ENCODE data around the gene MAGI2.

MAGI2 gene

GRCh38 chr7:79329464-79329863 is 124.0 kb downstream of the MAGI2 start:
- no peak overlapping the region for H3K4ac ChIP-seq (ENCODE audit: low read depth in 1 of 2, low read length in 2 of 2)
- H2BK12ac ChIP-seq (ENCODE audit: low read length in 2 of 2): no peak overlapping the region
- H3K4me3 ChIP-seq (ENCODE audit: insufficient read depth in 1 of 2, low read depth in 1 of 2, low read length in 2 of 2): no peak overlapping the region
- no peak overlapping the region for H3K18ac ChIP-seq (ENCODE audit: low read depth in 1 of 2, low read length in 2 of 2)
- no peak overlapping the region for H2AFZ ChIP-seq (ENCODE audit: low read depth, low read length)
- H3K9ac ChIP-seq (ENCODE audit: low read length): no peak overlapping the region
- H4K91ac ChIP-seq (ENCODE audit: low read length): no peak overlapping the region
- no peak overlapping the region for H2BK15ac ChIP-seq (ENCODE audit: low read depth, poor library complexity, severe bottlenecking)
- WGBS: 90% methylated on average over 2 of the region's 4 CpGs
- H3K79me1 ChIP-seq (replicated peaks; ENCODE audit: low read length, poor library complexity, severe bottlenecking): no peaks in the 10 kb centered on the region
- no peak overlapping the region for H3K27ac ChIP-seq (ENCODE audit: low read length, poor library complexity, severe bottlenecking)
- H3K4me2 ChIP-seq (ENCODE audit: low read length, poor library complexity, severe bottlenecking): no peak overlapping the region
- no peak overlapping the region for H3K14ac ChIP-seq (ENCODE audit: low read length in 2 of 2)
- no peak overlapping the region for H3K23ac ChIP-seq (ENCODE audit: low read length in 2 of 2)
- H2BK5ac ChIP-seq (ENCODE audit: low read depth, low read length, poor library complexity, severe bottlenecking): no peak overlapping the region
- no peaks in the 10 kb centered on the region for H3K9me3 ChIP-seq (ENCODE audit: control insufficient read depth, low read length)
- H2AK5ac ChIP-seq (ENCODE audit: low read length, severe bottlenecking): no peak overlapping the region
- no peak for DNase-seq
- H3K4me1 ChIP-seq (ENCODE audit: control insufficient read depth, insufficient read depth, low read depth, low read length): no peaks in the 10 kb centered on the region
- H4K8ac ChIP-seq (ENCODE audit: low read length): no peak overlapping the region
- H3K36me3 ChIP-seq (ENCODE audit: control insufficient read depth in 1 of 2, insufficient read depth in 2 of 2, low read depth in 1 of 2, low read length in 2 of 2): no peaks in the 10 kb centered on the region
- no peak overlapping the region for H2BK120ac ChIP-seq (ENCODE audit: low read depth, low read length)
- H3K27me3 ChIP-seq (ENCODE audit: control insufficient read depth in 1 of 2, insufficient read depth in 1 of 2, low read length in 2 of 2): no peaks in the 10 kb centered on the region

GRCh38 chr7:79320741-79321473 is 132.6 kb downstream of the MAGI2 start:
- Histone ChIP-seq H3K4me1 (ENCODE audit: control insufficient read depth, insufficient read depth, low read depth, low read length) (no peaks in the 10 kb centered on the region), H3K23ac (ENCODE audit: low read length in 2 of 2) (no peak overlapping the region), H3K79me1 (replicated peaks; ENCODE audit: low read length, poor library complexity, severe bottlenecking) (no peaks in the 10 kb centered on the region), H2BK5ac (ENCODE audit: low read depth, low read length, poor library complexity, severe bottlenecking) (no peak overlapping the region), H3K9ac (ENCODE audit: low read length) (no peak overlapping the region), H3K27me3 (ENCODE audit: control insufficient read depth in 1 of 2, insufficient read depth in 1 of 2, low read length in 2 of 2) (no peaks in the 10 kb centered on the region), H3K4me3 (ENCODE audit: insufficient read depth in 1 of 2, low read depth in 1 of 2, low read length in 2 of 2) (no peak overlapping the region), H2BK12ac (ENCODE audit: low read length in 2 of 2) (no peak overlapping the region), H3K4ac (ENCODE audit: low read depth in 1 of 2, low read length in 2 of 2) (no peak overlapping the region), H3K27ac (ENCODE audit: low read length, poor library complexity, severe bottlenecking) (no peak overlapping the region), H2AK5ac (ENCODE audit: low read length, severe bottlenecking) (no peak overlapping the region), H3K14ac (ENCODE audit: low read length in 2 of 2) (no peak overlapping the region), H4K8ac (ENCODE audit: low read length) (no peak overlapping the region), H2BK15ac (ENCODE audit: low read depth, poor library complexity, severe bottlenecking) (no peak overlapping the region), H3K9me3 (ENCODE audit: control insufficient read depth, low read length) (no peaks in the 10 kb centered on the region), H2BK120ac (ENCODE audit: low read depth, low read length) (no peak overlapping the region), H2AFZ (ENCODE audit: low read depth, low read length) (no peak overlapping the region), H4K91ac (ENCODE audit: low read length) (no peak overlapping the region), H3K18ac (ENCODE audit: low read depth in 1 of 2, low read length in 2 of 2) (no peak overlapping the region), H3K4me2 (ENCODE audit: low read length, poor library complexity, severe bottlenecking) (no peak overlapping the region), H3K36me3 (ENCODE audit: control insufficient read depth in 1 of 2, insufficient read depth in 2 of 2, low read depth in 1 of 2, low read length in 2 of 2) (no peaks in the 10 kb centered on the region)
- 0% methylated on average over 1 of the region's 2 CpGs for WGBS
- no peak for DNase-seq

- no peak overlapping the region for H4K91ac ChIP-seq (ENCODE audit: low read length)
- H3K4me2 ChIP-seq (ENCODE audit: low read length, poor library complexity, severe bottlenecking): no peak overlapping the region
- H2BK15ac ChIP-seq (ENCODE audit: low read depth, poor library complexity, severe bottlenecking): no peak overlapping the region
- H3K27ac ChIP-seq (ENCODE audit: low read length, poor library complexity, severe bottlenecking): no peak overlapping the region
- no peak overlapping the region for H3K4ac ChIP-seq (ENCODE audit: low read depth in 1 of 2, low read length in 2 of 2)
- no peak overlapping the region for H2AFZ ChIP-seq (ENCODE audit: low read depth, low read length)
- H2BK120ac ChIP-seq (ENCODE audit: low read depth, low read length): no peak overlapping the region
- no peak overlapping the region for H3K23ac ChIP-seq (ENCODE audit: low read length in 2 of 2)
- H3K14ac ChIP-seq (ENCODE audit: low read length in 2 of 2): no peak overlapping the region
- H3K4me1 ChIP-seq (ENCODE audit: control insufficient read depth, insufficient read depth, low read depth, low read length): no peaks in the 10 kb centered on the region
- no peak overlapping the region for H2AK5ac ChIP-seq (ENCODE audit: low read length, severe bottlenecking)
- DNase-seq: peak; percentile 13
- H3K27me3 ChIP-seq (ENCODE audit: control insufficient read depth in 1 of 2, insufficient read depth in 1 of 2, low read length in 2 of 2): no peaks in the 10 kb centered on the region
- no peaks in the 10 kb centered on the region for H3K9me3 ChIP-seq (ENCODE audit: control insufficient read depth, low read length)
- no peaks in the 10 kb centered on the region for H3K79me1 ChIP-seq (replicated peaks; ENCODE audit: low read length, poor library complexity, severe bottlenecking)
- 100% methylated on average over 1 of the region's 1 CpG for WGBS
- H2BK5ac ChIP-seq (ENCODE audit: low read depth, low read length, poor library complexity, severe bottlenecking): no peak overlapping the region
- no peak overlapping the region for H3K18ac ChIP-seq (ENCODE audit: low read depth in 1 of 2, low read length in 2 of 2)
- no peaks in the 10 kb centered on the region for H3K36me3 ChIP-seq (ENCODE audit: control insufficient read depth in 1 of 2, insufficient read depth in 2 of 2, low read depth in 1 of 2, low read length in 2 of 2)
- H3K4me3 ChIP-seq (ENCODE audit: insufficient read depth in 1 of 2, low read depth in 1 of 2, low read length in 2 of 2): no peak overlapping the region
- no peak overlapping the region for H3K9ac ChIP-seq (ENCODE audit: low read length)
- no peak overlapping the region for H2BK12ac ChIP-seq (ENCODE audit: low read length in 2 of 2)
- no peak overlapping the region for H4K8ac ChIP-seq (ENCODE audit: low read length)
Observed at GRCh38 chr7:79319369-79319768, 134.1 kb downstream of the MAGI2 start.

GRCh38 chr7:79317728-79318127 is 135.7 kb downstream of the MAGI2 start:
- no peak overlapping the region for H3K4me3 ChIP-seq (ENCODE audit: insufficient read depth in 1 of 2, low read depth in 1 of 2, low read length in 2 of 2)
- H2BK15ac ChIP-seq (ENCODE audit: low read depth, poor library complexity, severe bottlenecking): no peak overlapping the region
- H3K27ac ChIP-seq (ENCODE audit: low read length, poor library complexity, severe bottlenecking): no peak overlapping the region
- H3K4me1 ChIP-seq (ENCODE audit: control insufficient read depth, insufficient read depth, low read depth, low read length): no peaks in the 10 kb centered on the region
- H2BK120ac ChIP-seq (ENCODE audit: low read depth, low read length): no peak overlapping the region
- no peaks in the 10 kb centered on the region for H3K9me3 ChIP-seq (ENCODE audit: control insufficient read depth, low read length)
- no peaks in the 10 kb centered on the region for H3K27me3 ChIP-seq (ENCODE audit: control insufficient read depth in 1 of 2, insufficient read depth in 1 of 2, low read length in 2 of 2)
- H3K79me1 ChIP-seq (replicated peaks; ENCODE audit: low read length, poor library complexity, severe bottlenecking): no peaks in the 10 kb centered on the region
- WGBS: 23% methylated on average over 2 of the region's 2 CpGs
- H3K36me3 ChIP-seq (ENCODE audit: control insufficient read depth in 1 of 2, insufficient read depth in 2 of 2, low read depth in 1 of 2, low read length in 2 of 2): no peaks in the 10 kb centered on the region
- DNase-seq: peak; percentile 94
- no peak overlapping the region for H2BK12ac ChIP-seq (ENCODE audit: low read length in 2 of 2)
- H3K18ac ChIP-seq (ENCODE audit: low read depth in 1 of 2, low read length in 2 of 2): no peak overlapping the region
- no peak overlapping the region for H2BK5ac ChIP-seq (ENCODE audit: low read depth, low read length, poor library complexity, severe bottlenecking)
- H3K4ac ChIP-seq (ENCODE audit: low read depth in 1 of 2, low read length in 2 of 2): no peak overlapping the region
- H4K8ac ChIP-seq (ENCODE audit: low read length): no peak overlapping the region
- H2AFZ ChIP-seq (ENCODE audit: low read depth, low read length): no peak overlapping the region
- no peak overlapping the region for H2AK5ac ChIP-seq (ENCODE audit: low read length, severe bottlenecking)
- peak overlapping the region; percentile 6 for H3K9ac ChIP-seq (ENCODE audit: low read length)
- H3K14ac ChIP-seq (ENCODE audit: low read length in 2 of 2): no peak overlapping the region
- H3K4me2 ChIP-seq (ENCODE audit: low read length, poor library complexity, severe bottlenecking): no peak overlapping the region
- H4K91ac ChIP-seq (ENCODE audit: low read length): no peak overlapping the region
- H3K23ac ChIP-seq (ENCODE audit: low read length in 2 of 2): no peak overlapping the region
